ENCODE measurements around the gene SZT2.

Gene SZT2

DNA sequence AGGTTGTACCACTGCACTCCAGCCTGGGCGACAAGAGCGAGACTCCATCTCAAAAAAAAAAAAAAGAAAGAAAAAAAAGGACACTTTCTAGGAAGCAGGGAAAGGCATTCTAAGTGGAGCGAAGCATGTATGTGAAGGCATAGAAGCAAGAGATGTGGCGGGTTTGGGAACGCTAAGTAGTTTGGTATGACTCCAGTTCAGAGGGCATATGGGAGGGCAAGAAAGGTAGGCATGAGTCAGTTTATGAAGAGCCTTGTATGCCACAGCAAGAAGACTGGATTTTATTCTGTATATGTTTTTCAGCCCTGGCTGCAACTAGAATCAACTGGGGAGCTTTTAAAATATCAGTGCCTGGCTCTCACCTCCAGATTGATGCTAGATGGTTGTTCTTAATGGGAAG lies 17.5 kb upstream of the SZT2 start:
- H3K4me2 ChIP-seq (ENCODE audit: low read depth, low read length, poor library complexity, severe bottlenecking): no peak overlapping the region
- no peaks in the 10 kb centered on the region for H3F3A ChIP-seq (ENCODE audit: insufficient read depth)
- H3K4me3 ChIP-seq (ENCODE audit: insufficient read depth, low read length, poor library complexity, severe bottlenecking): no peak overlapping the region
- TF ChIP-seq EZH2phosphoT487 (conservative IDR thresholded peaks at IDR 0.05; ENCODE audit: low read length): no peak
- H4K20me1 ChIP-seq (ENCODE audit: low read depth, low read length): no peaks in the 10 kb centered on the region
- H2AFZ ChIP-seq (ENCODE audit: low read depth, low read length, severe bottlenecking): no peak overlapping the region
- no peaks in the 10 kb centered on the region for H3K9me3 ChIP-seq (ENCODE audit: insufficient read depth, low read length)
- H3K79me2 ChIP-seq (ENCODE audit: insufficient read depth, low read length): peaks cover 11% of the 10 kb centered on the region; the same call in 1 of the 2 replicates
- H3K9me2 ChIP-seq (replicated peaks; ENCODE audit: insufficient read depth, low read length): no peaks in the 10 kb centered on the region
- no peaks in the 10 kb centered on the region for H3K27me3 ChIP-seq (ENCODE audit: low read length)
- no peaks in the 10 kb centered on the region for H3K36me3 ChIP-seq (ENCODE audit: low read length)
- H3K27ac ChIP-seq (ENCODE audit: low read depth, low read length): no peak overlapping the region
- no peak overlapping the region for H3K9ac ChIP-seq (ENCODE audit: low read length)

DNA sequence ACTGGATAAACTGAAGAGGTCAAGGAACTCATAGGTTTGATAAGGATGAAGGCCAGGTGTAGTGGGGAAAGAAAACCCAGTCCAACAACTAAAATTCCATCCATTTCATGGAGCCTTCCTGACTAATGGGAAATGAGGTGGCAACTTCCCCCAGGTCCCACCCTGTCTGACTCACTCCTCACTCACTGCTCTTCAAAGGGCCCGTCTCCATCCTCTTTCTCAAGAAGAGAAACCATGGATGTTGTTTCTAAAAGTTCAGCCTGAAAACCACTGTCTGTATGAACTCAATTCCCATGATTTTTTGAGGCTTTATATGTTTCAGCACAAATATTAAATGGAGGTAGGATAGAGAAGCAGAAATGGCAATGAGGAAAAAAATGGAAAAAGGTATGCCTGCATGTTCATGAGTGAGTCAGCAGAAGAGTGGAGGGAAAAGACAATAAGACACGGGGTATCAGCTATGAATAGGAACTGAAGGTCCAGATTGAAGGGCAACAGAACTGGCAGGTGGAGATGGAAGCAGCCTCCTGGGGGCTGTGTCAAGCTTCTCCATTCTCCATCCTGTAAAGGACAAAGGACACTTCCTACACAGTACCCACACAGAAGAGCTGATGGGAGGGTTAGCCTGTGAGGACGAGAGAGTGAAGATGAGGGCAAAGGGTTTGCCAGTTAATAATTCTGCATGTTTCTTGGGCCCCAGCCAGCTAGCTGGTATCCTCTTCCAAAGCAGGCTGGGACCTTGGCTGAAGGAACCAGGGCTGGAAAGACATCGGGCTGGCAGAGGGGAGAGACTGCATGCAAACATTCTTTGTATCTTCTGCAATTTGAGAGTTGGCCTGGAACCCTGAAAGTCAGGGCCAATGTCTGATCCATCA lies 16.4 kb upstream of the SZT2 start:
- H3F3A ChIP-seq (ENCODE audit: insufficient read depth): no peaks in the 10 kb centered on the region
- H4K20me1 ChIP-seq (ENCODE audit: low read depth, low read length): no peaks in the 10 kb centered on the region
- no peaks in the 10 kb centered on the region for H3K9me3 ChIP-seq (ENCODE audit: insufficient read depth, low read length)
- no peak overlapping the region for H3K27ac ChIP-seq (ENCODE audit: low read depth, low read length)
- H3K9me2 ChIP-seq (replicated peaks; ENCODE audit: insufficient read depth, low read length): no peaks in the 10 kb centered on the region
- no peak overlapping the region for H2AFZ ChIP-seq (ENCODE audit: low read depth, low read length, severe bottlenecking)
- no peaks in the 10 kb centered on the region for H3K27me3 ChIP-seq (ENCODE audit: low read length)
- TF ChIP-seq EZH2phosphoT487 (conservative IDR thresholded peaks at IDR 0.05; ENCODE audit: low read length): no peak
- TF ChIP-seq, protein P1, sequence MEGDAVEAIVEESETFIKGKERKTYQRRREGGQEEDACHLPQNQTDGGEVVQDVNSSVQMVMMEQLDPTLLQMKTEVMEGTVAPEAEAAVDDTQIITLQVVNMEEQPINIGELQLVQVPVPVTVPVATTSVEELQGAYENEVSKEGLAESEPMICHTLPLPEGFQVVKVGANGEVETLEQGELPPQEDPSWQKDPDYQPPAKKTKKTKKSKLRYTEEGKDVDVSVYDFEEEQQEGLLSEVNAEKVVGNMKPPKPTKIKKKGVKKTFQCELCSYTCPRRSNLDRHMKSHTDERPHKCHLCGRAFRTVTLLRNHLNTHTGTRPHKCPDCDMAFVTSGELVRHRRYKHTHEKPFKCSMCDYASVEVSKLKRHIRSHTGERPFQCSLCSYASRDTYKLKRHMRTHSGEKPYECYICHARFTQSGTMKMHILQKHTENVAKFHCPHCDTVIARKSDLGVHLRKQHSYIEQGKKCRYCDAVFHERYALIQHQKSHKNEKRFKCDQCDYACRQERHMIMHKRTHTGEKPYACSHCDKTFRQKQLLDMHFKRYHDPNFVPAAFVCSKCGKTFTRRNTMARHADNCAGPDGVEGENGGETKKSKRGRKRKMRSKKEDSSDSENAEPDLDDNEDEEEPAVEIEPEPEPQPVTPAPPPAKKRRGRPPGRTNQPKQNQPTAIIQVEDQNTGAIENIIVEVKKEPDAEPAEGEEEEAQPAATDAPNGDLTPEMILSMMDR (IDR thresholded peaks at IDR 0.05; ENCODE audit: insufficient read depth, low read length, poor library complexity, severe bottlenecking): no peak
- peaks cover 7% of the 10 kb centered on the region; the same call in 1 of the 2 replicates for H3K79me2 ChIP-seq (ENCODE audit: insufficient read depth, low read length)
- no peaks in the 10 kb centered on the region for H3K36me3 ChIP-seq (ENCODE audit: low read length)
- no peak overlapping the region for H3K9ac ChIP-seq (ENCODE audit: low read length)
- no peak overlapping the region for H3K4me2 ChIP-seq (ENCODE audit: low read depth, low read length, poor library complexity, severe bottlenecking)
- no peak overlapping the region for H3K4me3 ChIP-seq (ENCODE audit: insufficient read depth, low read length, poor library complexity, severe bottlenecking)

DNA sequence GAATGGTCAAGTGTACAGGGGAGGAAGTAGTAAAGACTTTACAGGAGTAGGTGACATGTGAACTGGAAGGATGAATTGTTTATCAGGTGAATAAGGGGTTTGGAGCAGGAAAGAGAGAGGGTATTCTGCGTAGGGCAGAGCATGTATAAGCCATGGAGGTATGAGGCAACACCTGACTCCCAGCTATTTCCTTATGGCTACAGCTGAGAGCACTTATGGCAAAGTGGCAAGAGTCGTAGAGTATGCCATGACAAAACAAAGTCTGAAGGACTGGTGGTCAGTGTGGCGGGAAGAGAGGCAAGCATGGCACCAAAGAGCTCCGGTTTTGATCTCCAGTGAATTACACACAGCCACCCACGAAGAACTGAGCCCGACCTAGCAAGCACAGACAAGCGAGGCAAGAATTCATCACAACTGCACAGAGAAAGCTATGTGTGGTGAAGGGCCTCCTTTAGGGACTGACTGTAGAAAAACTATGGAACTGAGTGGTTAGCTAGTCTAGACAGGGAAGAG lies 12.9 kb upstream of the SZT2 start:
- Histone ChIP-seq H4K20me1 (ENCODE audit: low read depth, low read length) (no peaks in the 10 kb centered on the region), H3F3A (ENCODE audit: insufficient read depth) (no peaks in the 10 kb centered on the region), H3K4me3 (ENCODE audit: insufficient read depth, low read length, poor library complexity, severe bottlenecking) (no peak overlapping the region), H3K9ac (ENCODE audit: low read length) (no peak overlapping the region), H3K9me2 (replicated peaks; ENCODE audit: insufficient read depth, low read length) (no peaks in the 10 kb centered on the region), H3K27ac (ENCODE audit: low read depth, low read length) (no peak overlapping the region), H3K27me3 (ENCODE audit: low read length) (no peaks in the 10 kb centered on the region), H3K79me2 (ENCODE audit: insufficient read depth, low read length) (no peaks in the 10 kb centered on the region), H2AFZ (ENCODE audit: low read depth, low read length, severe bottlenecking) (no peak overlapping the region), H3K9me3 (ENCODE audit: insufficient read depth, low read length) (no peaks in the 10 kb centered on the region), H3K36me3 (ENCODE audit: low read length) (no peaks in the 10 kb centered on the region), H3K4me2 (ENCODE audit: low read depth, low read length, poor library complexity, severe bottlenecking) (no peak overlapping the region)
- no peak for TF ChIP-seq EZH2phosphoT487 (conservative IDR thresholded peaks at IDR 0.05; ENCODE audit: low read length)
- TF ChIP-seq, protein P1 (IDR thresholded peaks at IDR 0.05; ENCODE audit: insufficient read depth, low read length, poor library complexity, severe bottlenecking): no peak

DNA sequence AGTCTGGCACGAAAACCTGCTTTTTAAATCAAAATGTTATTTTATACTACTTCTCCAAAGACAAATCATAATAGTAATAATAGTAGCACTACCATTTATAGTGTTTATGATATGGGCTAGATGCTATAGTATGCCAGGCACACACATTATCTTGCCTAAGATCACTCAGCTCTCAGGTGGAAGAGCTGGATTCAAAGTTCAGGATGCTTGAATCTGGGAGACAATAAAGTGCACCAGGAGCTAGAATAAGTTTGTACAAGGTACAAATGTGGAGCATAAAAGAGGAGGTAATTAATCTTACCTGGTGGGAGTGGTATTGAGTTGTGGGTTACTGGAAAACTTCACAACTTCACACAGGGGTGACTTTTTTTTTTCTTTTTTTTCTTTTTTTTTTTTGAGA lies 11.9 kb upstream of the SZT2 start:
- TF ChIP-seq, protein P1 (IDR thresholded peaks at IDR 0.05; ENCODE audit: insufficient read depth, low read length, poor library complexity, severe bottlenecking): no peak
- TF ChIP-seq EZH2phosphoT487 (conservative IDR thresholded peaks at IDR 0.05; ENCODE audit: low read length): no peak
- Histone ChIP-seq H3K9me3 (ENCODE audit: insufficient read depth, low read length) (no peaks in the 10 kb centered on the region), H3K27me3 (ENCODE audit: low read length) (no peaks in the 10 kb centered on the region), H3K4me3 (ENCODE audit: insufficient read depth, low read length, poor library complexity, severe bottlenecking) (no peak overlapping the region), H3F3A (ENCODE audit: insufficient read depth) (no peaks in the 10 kb centered on the region), H2AFZ (ENCODE audit: low read depth, low read length, severe bottlenecking) (no peak overlapping the region), H4K20me1 (ENCODE audit: low read depth, low read length) (no peaks in the 10 kb centered on the region), H3K4me2 (ENCODE audit: low read depth, low read length, poor library complexity, severe bottlenecking) (no peak overlapping the region), H3K9me2 (replicated peaks; ENCODE audit: insufficient read depth, low read length) (no peaks in the 10 kb centered on the region), H3K9ac (ENCODE audit: low read length) (no peak overlapping the region), H3K36me3 (ENCODE audit: low read length) (no peaks in the 10 kb centered on the region), H3K27ac (ENCODE audit: low read depth, low read length) (no peak overlapping the region), H3K79me2 (ENCODE audit: insufficient read depth, low read length) (no peaks in the 10 kb centered on the region)

Data from SU-DHL-6 (cell line).